ENCODE data around the gene KIRREL1.

Gene KIRREL1

DNA sequence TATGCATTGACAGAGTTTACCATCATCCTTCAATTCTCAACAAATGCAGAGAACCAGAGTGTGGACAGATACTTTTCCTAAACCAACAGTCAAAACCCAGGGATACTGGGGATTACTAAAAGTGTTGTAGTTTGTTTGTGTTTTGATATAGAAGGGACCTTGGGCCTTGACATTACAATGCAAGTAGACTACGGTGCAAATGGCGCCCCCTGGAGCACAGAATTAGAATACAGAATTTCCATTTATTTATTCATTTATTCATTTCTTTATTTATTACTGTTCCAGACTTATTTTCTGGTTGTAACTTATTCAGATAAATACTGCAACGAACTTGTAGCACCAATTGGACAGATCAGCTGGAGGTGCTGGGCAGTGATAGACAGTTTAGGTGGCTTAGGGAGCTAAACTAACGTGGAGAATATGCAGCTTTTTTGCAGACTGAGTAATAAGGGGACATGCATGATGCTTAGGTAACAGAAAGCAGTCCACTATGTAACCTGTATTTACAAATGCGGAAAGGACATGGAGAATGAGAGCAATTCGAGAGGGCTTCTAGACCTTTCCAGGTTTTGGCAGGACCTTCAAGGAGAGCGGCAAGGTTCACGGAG, 42.6 kb downstream of the KIRREL1 start:
- DNase-seq (ENCODE audit: low read depth in 2 of 2), result no peak

DNA sequence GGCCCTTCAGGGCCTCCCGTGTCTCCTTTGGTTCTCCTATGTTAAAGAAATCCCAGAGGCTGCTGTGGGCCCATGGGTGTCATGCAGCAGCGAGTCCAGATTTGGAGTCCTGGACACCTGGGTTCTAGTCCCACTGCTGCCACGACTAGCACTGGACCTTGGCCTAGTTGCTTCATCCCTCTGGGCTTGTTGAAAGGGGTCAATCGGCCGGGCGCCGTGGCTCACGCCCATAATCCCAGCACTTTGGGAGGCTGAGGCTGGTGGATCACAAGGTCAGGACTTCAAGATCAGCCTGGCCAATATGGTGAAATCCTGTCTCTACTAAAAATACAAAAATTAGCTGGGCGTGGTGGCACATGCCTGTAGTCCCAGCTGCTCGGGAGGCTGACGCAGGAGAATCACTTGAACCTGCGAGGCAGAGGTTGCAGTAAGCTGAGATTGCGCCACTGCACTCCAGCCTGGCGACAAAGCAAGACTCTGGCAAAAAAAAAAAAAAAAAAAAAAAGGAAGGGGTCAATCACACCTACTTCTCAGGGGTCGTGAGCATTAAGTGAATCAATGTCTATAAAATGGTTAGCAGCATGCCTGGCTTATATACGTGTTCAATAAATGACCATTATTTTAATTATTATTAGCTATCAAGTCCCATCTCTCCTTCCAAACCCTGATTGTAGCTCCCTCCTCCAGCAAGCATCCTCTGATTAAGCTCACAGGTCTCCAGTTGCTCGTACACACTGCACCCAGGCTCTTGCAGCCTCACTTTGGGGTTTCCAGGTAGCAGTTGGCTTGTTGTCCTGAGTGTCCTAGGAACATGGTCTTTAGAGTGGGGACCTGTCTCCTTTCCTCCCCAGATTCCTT, 43.8 kb downstream of the KIRREL1 start:
- DNase-seq (ENCODE audit: low read depth in 2 of 2), result no peak

DNA sequence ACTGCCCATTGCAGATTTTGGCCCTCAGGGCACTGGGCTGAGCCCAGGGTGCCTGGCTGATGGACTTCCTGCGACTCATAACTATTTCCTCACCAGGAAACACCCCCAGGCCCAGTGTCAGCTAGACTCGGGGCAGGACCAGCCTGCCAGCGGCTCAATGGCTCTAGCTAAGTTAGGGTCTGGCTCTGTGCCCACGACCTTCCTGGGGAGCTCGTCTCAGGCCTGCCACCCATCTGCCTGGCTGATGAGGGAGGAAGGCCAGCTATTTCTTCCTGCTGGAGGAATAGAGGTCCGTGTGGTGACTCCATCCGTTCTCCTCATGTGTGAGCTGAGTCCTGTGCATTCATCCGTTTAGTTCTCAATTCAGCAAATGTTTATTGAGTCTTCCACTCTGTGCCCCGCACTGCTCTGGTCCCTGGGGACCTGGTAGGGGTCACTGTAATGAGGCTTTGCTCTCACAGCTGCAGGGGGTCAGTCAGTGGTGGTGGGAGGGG, 44.5 kb downstream of the KIRREL1 start:
- no peak for DNase-seq (ENCODE audit: low read depth in 2 of 2)

DNA sequence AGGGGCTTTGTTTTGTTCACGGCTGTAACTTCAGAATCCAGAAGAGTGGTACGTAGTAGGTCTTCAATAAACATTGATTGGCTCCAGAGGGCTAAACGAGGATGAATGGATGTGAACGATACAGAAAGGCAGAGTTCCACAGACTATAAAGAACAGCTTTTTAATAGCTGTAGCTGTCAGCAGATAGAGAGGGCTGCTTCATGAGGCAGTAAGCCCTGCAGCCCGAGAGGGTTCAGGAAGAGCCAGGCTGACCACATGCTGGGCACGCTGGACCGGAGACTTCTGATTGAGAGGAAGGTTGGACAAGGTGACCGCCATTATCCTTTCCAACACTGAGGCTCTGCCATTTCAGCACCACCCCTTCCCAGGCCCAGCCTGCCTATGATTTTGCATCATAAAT, 45.3 kb downstream of the KIRREL1 start:
- DNase-seq (ENCODE audit: low read depth in 2 of 2), result no peak

- no peak for DNase-seq (ENCODE audit: low read depth in 2 of 2)
Observed at GRCh38 chr1:158039380-158039779, 45.9 kb downstream of the KIRREL1 start.

DNA sequence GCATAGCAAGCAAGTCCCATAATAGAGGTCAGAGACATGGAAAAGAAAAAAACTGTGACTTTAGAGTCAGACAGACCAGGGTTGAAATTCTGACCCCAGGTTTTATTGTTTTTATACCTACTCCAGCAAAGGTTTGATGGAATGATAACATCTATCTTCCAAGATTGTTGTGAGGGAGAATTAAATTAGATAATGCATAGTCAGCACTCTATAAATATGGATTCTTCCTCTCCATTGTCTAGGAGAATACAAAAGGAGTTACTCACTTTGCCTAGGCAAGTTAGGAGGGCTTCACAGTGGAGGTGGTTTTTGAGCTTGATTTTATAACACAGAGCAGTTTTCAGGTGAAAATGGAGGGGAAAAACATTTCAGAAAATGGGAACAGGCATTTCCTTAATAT, 46.9 kb downstream of the KIRREL1 start:
- no peak for DNase-seq (ENCODE audit: low read depth in 2 of 2)

DNA sequence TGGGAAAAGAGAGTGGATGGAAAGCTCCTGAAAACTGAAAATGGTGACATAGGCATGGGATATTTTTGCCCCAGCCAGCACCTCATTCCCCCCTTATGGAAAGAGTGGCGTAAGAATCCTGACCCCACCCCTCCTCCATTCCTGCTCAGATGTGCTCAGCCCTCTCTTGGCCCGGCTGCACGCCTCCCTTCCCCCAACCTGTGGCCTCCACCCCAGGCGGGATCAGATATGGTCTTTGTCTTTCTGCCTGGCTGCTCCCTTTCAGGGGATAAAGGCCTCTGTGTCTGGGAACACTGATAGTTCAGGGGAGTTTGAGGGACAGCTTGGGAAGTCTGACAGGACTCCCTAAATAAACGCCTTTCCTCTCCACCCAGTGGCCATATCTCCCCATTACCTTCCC, 49.8 kb downstream of the KIRREL1 start:
- DNase-seq (ENCODE audit: low read depth in 2 of 2), result no peak

- no peak for DNase-seq (ENCODE audit: low read depth in 2 of 2)
Observed at GRCh38 chr1:158045639-158046038, 52.2 kb downstream of the KIRREL1 start.

DNA sequence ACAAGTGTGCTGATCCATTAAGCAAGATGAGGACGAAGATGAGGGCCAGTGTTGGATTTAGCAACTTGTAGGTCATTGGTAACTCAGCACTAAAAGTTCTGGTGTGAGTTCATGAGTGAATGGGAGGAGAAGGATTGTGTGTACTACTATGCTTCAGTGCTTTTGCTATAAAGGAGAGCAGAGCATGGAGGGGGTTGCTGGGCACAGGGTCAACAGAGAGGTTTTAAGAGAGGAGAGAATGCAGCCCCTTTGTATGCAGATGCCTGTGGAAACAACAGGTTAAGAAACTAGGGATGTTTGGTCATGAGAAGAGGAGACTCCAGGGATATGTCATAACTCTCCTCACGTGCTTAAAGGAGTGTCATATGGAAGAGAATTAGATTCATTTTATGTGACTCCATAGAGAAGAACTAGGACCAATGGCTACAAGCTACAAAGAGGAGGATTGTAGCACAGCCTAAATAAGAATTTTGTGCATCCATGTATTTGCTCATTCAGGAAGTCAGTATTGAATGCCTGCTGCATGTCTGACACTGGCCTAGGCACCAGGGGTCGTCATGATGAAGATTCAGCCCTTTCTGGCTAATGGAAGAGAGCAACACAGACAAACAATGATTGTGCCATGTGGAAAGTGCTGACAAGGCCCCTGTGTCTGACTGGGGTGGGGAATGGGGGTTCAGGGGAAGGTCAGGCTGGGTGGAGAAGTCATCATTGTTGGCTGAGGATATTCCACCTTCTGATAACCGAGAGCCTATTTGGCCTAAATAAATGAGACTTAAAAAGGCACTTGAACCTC, 53.5 kb downstream of the KIRREL1 start:
- no peak for DNase-seq (ENCODE audit: low read depth in 2 of 2)

- no peak for DNase-seq (ENCODE audit: low read depth in 2 of 2)
Observed at GRCh38 chr1:158048371-158049067, 55.1 kb downstream of the KIRREL1 start.

- no peak for DNase-seq (ENCODE audit: low read depth in 2 of 2)
Observed at GRCh38 chr1:158049853-158050252, 56.4 kb downstream of the KIRREL1 start.

- DNase-seq (ENCODE audit: low read depth in 2 of 2), result no peak
Observed at GRCh38 chr1:158053276-158053675, 59.8 kb downstream of the KIRREL1 start.

GRCh38 chr1:158054721-158055120, 61.3 kb downstream of the KIRREL1 start:
- DNase-seq (ENCODE audit: low read depth in 2 of 2), result no peak

DNA sequence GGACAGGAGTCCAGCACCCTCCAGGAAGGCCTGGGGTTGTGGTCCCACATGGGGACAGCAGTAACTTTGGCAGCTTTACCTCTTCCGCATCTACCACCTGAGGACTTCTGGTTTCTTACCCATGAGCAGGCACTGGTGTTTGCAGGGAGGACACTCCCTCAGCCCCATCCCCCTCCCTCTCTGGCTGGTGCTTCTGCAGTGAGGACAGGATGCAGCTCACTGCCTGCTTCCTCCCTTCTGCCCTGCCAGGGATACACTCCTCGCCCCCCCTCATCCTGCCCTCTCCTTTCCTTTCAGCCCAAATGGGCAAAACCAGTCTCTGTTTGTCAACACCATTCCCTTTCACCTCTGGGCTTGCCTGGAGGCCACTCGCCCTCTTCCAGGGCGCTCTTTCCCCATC, 62.4 kb downstream of the KIRREL1 start:
- no peak for DNase-seq (ENCODE audit: low read depth in 2 of 2)

DNA sequence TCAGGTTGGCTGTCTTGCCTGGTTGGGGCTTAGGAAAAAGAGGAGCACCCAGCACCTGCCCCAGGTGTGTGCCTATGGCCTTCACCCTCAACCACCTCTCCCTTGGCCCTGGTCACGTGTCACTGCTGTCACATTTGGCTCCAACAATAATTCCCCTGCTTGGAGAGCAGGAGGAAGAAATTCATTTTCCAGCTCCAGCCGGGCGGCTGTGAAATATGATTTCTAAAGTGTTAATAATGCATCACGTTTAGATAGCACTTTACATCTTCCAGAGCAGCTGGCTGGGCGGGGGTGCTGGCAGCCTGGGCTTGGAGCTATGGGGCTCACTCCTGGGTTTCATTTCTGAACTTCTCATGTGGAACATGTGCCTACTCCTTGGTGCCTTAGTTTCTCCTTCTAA, 63.1 kb downstream of the KIRREL1 start:
- DNase-seq (ENCODE audit: low read depth in 2 of 2), result no peak

DNA sequence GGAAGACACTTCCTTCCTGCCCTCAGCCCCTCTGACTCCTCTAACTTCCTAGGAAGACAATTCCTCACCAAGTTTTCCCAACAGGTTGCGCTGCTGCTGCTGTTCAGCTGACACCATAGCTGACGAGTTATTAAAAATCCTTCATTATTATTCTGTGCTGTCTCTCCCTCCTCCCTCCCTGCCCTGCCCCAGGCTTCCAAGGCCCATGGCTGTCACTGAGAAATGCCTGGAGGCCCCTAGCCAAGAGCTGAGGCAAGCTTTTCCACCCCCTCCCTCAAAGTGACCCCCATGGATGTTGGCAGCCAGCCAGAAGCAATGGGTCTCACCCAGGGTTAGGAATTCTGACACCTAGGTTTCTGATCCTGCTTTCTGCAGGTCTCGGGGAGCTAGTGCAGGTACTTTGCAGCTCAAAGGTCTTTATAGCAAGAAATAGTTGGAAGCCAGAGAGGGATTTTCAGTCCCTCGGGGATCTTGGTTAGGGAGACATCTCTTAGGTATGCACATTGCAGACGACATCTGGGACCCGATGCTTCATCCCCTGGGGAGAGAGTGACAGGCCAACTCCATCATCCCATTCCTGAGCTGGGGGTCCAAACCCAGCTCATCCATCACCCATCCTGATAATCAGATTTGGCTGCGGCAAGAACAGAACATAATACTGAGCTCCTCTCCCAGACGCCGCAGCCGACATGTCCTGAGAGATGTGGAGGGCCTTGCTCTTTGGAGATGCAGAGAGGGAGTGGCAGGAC, 65.0 kb downstream of the KIRREL1 start:
- DNase-seq (ENCODE audit: low read depth in 2 of 2), result no peak

GRCh38 chr1:158059984-158060383, 66.5 kb downstream of the KIRREL1 start:
- no peak for DNase-seq (ENCODE audit: low read depth in 2 of 2)

GRCh38 chr1:158062174-158062573, 68.7 kb downstream of the KIRREL1 start:
- no peak for DNase-seq (ENCODE audit: low read depth in 2 of 2)

DNA sequence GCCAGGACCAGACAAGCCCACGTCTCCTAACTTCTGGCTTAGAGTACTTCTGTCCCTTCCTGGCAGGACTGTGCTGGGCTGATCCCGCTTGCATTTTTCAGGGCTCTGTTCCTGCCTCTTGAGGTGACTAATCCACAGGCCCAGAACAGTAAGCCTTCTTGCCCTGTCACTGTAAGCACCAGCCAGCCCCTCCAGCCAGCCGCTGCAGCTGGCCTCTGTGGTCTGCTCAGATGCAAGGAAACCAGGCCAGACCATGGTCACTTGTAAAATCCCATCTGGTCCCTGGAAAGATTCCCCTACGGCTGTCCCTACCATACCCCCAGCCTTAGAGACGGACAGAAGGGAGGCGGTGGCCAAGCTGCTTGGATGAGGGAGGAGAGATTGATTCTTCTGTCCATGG, 74.2 kb downstream of the KIRREL1 start:
- no peak for DNase-seq (ENCODE audit: low read depth in 2 of 2)

DNA sequence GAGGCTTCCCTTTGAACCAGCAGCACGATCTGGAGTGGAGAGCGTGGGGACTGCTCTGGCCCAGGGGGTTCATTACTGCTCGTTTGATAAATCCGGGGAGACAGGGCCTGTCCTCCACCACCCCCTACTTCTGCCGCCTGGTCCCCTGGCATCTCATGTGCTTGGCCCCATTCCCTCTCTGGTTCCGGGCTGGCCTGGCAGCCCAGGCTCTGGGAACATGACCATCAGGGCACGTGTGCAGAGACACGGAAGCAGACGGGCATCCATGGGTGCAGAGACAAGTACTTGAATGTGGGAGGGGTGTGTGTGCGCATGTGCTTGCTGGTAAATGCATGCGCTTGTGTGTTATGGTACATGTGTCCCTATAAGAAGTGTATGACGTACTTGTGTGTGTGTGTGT, 75.5 kb downstream of the KIRREL1 start:
- no peak for DNase-seq (ENCODE audit: low read depth in 2 of 2)

DNA sequence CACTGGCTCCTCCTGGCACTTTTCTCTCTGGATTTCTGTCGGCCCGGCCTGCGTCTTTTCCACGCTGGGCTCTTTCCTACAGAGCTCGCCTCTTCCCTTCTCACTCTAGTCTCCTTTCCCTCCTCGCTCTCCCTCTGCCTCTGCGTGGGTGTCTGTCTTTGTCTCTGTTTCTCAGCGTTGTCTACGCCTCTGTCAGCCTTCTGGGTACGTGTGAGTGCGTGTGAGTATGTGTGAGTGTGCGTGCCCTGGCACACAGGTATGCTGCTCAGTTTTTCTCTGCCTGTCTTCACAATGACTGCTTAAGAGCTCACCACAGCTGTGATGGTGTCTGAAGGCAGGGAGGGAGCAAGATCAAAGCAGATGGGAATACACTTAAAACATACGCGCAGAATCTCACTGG, 77.7 kb downstream of the KIRREL1 start:
- DNase-seq (ENCODE audit: low read depth in 2 of 2), result no peak

Measured in stimulated activated CD4-positive, alpha-beta T cell treated with anti-CD3 and anti-CD28 coated beads, Interleukin-12 subunit alpha, Interleukin-12 subunit beta, amount 100 ng/mL, for 24 hours (primary cell).